ENCODE results near the gene PAX2. TPM values are rescaled to one million over a fixed set of nuclear protein-coding genes. Genes with fewer than 3 reads are reported as not detected.

Gene PAX2
- total RNA-seq, 1 experiment from 2014 or later: 0.45 TPM

- BruUV-seq (replicated peaks): no TSS peak
- Mint-ChIP-seq H3K27me3 (ENCODE audit: insufficient read depth, unreplicated experiment) (peaks cover 7% of the 10 kb centered on the region), H3K4me1 (ENCODE audit: low read depth, unreplicated experiment) (no peaks in the 10 kb centered on the region), H3K4me3 (ENCODE audit: unreplicated experiment) (no peak overlapping the region), H3K9me3 (ENCODE audit: unreplicated experiment) (no peaks in the 10 kb centered on the region), H3K36me3 (ENCODE audit: insufficient read depth, unreplicated experiment) (no peaks in the 10 kb centered on the region), H3K27ac (ENCODE audit: unreplicated experiment) (no peak overlapping the region)
- Histone ChIP-seq H3K4me3 (ENCODE audit: low read depth, low read length) (no peak overlapping the region), H3K4me1 (no peaks in the 10 kb centered on the region), H3K27me3 (replicated peaks; ENCODE audit: control insufficient read depth, insufficient read depth, low read length) (no peaks in the 10 kb centered on the region), H3K36me3 (ENCODE audit: control insufficient read depth, insufficient read depth, low read length) (no peaks in the 10 kb centered on the region; the same call in 1 of the 2 replicates), H3K9me3 (no peaks in the 10 kb centered on the region)
- ChIA-PET POLR2A (no interaction called here), CTCF (interaction anchor here (1.0 kb wide), 1 partner anchor 10 kb away, joined by 14 read pairs; no protein-coding TSS in a partner anchor)
- no peak for DNase-seq
- intact Hi-C loops (cut with micrococcal nuclease; ENCODE audit: unreplicated experiment): no loop called here
- no peak for TF ChIP-seq CTCF (IDR thresholded peaks at IDR 0.05; ENCODE audit: insufficient read depth in 1 of 2, low read depth in 1 of 2, low read length in 1 of 2, severe bottlenecking in 1 of 2, unreplicated experiment in 1 of 2)
Observed at GRCh38 chr10:100866010-100866409, 120.6 kb downstream of the PAX2 start.

GRCh38 chr10:100866575-100867098 is 121.3 kb downstream of the PAX2 start:
- no peak for TF ChIP-seq CTCF (IDR thresholded peaks at IDR 0.05; ENCODE audit: insufficient read depth in 1 of 2, low read depth in 1 of 2, low read length in 1 of 2, severe bottlenecking in 1 of 2, unreplicated experiment in 1 of 2)
- intact Hi-C loops (cut with micrococcal nuclease; ENCODE audit: unreplicated experiment): no loop called here
- no peaks in the 10 kb centered on the region for H3K4me1 Mint-ChIP-seq (ENCODE audit: low read depth, unreplicated experiment)
- no peak overlapping the region for H3K4me3 Mint-ChIP-seq (ENCODE audit: unreplicated experiment)
- no peak for DNase-seq
- H3K36me3 Mint-ChIP-seq (ENCODE audit: insufficient read depth, unreplicated experiment): no peaks in the 10 kb centered on the region
- H3K36me3 ChIP-seq (ENCODE audit: control insufficient read depth, insufficient read depth, low read length): no peaks in the 10 kb centered on the region; the same call in 1 of the 2 replicates
- no peaks in the 10 kb centered on the region for H3K9me3 Mint-ChIP-seq (ENCODE audit: unreplicated experiment)
- no peaks in the 10 kb centered on the region for H3K4me1 ChIP-seq
- ChIA-PET CTCF (no interaction called here), POLR2A (no interaction called here)
- H3K27me3 ChIP-seq (replicated peaks; ENCODE audit: control insufficient read depth, insufficient read depth, low read length): no peaks in the 10 kb centered on the region
- H3K27ac Mint-ChIP-seq (ENCODE audit: unreplicated experiment): no peak overlapping the region
- H3K27me3 Mint-ChIP-seq (ENCODE audit: insufficient read depth, unreplicated experiment): peaks cover 6% of the 10 kb centered on the region
- no peaks in the 10 kb centered on the region for H3K9me3 ChIP-seq
- no TSS peak for BruUV-seq (replicated peaks)
- no peak overlapping the region for H3K4me3 ChIP-seq (ENCODE audit: low read depth, low read length)

GRCh38 chr10:100867261-100867963 is 122.0 kb downstream of the PAX2 start:
- no peaks in the 10 kb centered on the region for H3K27me3 ChIP-seq (replicated peaks; ENCODE audit: control insufficient read depth, insufficient read depth, low read length)
- BruUV-seq (replicated peaks): no TSS peak

More at GRCh38 chr10:100867261-100867963, 122.0 kb downstream of the PAX2 start:
- Mint-ChIP-seq H3K36me3 (ENCODE audit: insufficient read depth, unreplicated experiment) (no peaks in the 10 kb centered on the region), H3K27me3 (ENCODE audit: insufficient read depth, unreplicated experiment) (peaks cover 2% of the 10 kb centered on the region), H3K4me3 (ENCODE audit: unreplicated experiment) (no peak overlapping the region), H3K9me3 (ENCODE audit: unreplicated experiment) (no peaks in the 10 kb centered on the region), H3K27ac (ENCODE audit: unreplicated experiment) (no peak overlapping the region), H3K4me1 (ENCODE audit: low read depth, unreplicated experiment) (no peaks in the 10 kb centered on the region)
- no peak for DNase-seq
- H3K36me3 ChIP-seq (ENCODE audit: control insufficient read depth, insufficient read depth, low read length): no peaks in the 10 kb centered on the region; the same call in 1 of the 2 replicates
- no peak for TF ChIP-seq CTCF (IDR thresholded peaks at IDR 0.05; ENCODE audit: insufficient read depth in 1 of 2, low read depth in 1 of 2, low read length in 1 of 2, severe bottlenecking in 1 of 2, unreplicated experiment in 1 of 2)
- intact Hi-C loops (cut with micrococcal nuclease; ENCODE audit: unreplicated experiment): no loop called here
- H3K9me3 ChIP-seq: no peaks in the 10 kb centered on the region
- ChIA-PET POLR2A (no interaction called here), CTCF (no interaction called here)
- H3K4me3 ChIP-seq (ENCODE audit: low read depth, low read length): no peak overlapping the region
- no peaks in the 10 kb centered on the region for H3K4me1 ChIP-seq

All from Caco-2 (cell line).